GM21360 (cell line): Measurements from ENCODE around the gene MAST2.
"Not testable (repeated sequence)": the region's sequence is repeated elsewhere in the genome, so short reads cannot be mapped to it uniquely, and the experiment has no call there.

Experiments used
- ATAC-seq: cut with Tn5 transposase; IDR thresholded peaks from one replicate; pipeline ENCODE4 v1.9.1; 2021; ENCODE audit warnings: mild to moderate bottlenecking, moderate library complexity; ENCODE audit not compliant: unreplicated experiment

Gene MAST2

GRCh38 chr1:45857101-45857700 lies 53.8 kb downstream of the MAST2 start:
- no peak for ATAC-seq

- ATAC-seq: not testable (repeated sequence)
Measured at GRCh38 chr1:45857755-45858492, 54.5 kb downstream of the MAST2 start.

- ATAC-seq: no peak
Measured at GRCh38 chr1:45859221-45859620, 55.8 kb downstream of the MAST2 start.

GRCh38 chr1:45862008-45862407 lies 58.6 kb downstream of the MAST2 start:
- no peak for ATAC-seq

- ATAC-seq: no peak
Measured at GRCh38 chr1:45863218-45863617, 59.8 kb downstream of the MAST2 start.

- no peak for ATAC-seq
Measured at GRCh38 chr1:45864167-45865106, 61.0 kb downstream of the MAST2 start.

GRCh38 chr1:45867697-45868348 lies 64.4 kb downstream of the MAST2 start:
- ATAC-seq: no peak

GRCh38 chr1:45868861-45869260 lies 65.4 kb downstream of the MAST2 start:
- no peak for ATAC-seq

- ATAC-seq: no peak
Measured at GRCh38 chr1:45870500-45870899, 67.1 kb downstream of the MAST2 start.

GRCh38 chr1:45872173-45872801 lies 68.9 kb downstream of the MAST2 start:
- not testable (repeated sequence) for ATAC-seq

- ATAC-seq: no peak
Measured at GRCh38 chr1:45876000-45876617, 72.7 kb downstream of the MAST2 start.

- ATAC-seq: no peak
Measured at GRCh38 chr1:45877264-45877663, 73.9 kb downstream of the MAST2 start.

- ATAC-seq: no peak
Measured at GRCh38 chr1:45879885-45880598, 76.6 kb downstream of the MAST2 start.

GRCh38 chr1:45880930-45881329 lies 77.5 kb downstream of the MAST2 start:
- ATAC-seq: no peak

- ATAC-seq: no peak
Measured at GRCh38 chr1:45883658-45884057, 80.2 kb downstream of the MAST2 start.

- ATAC-seq: no peak
Measured at GRCh38 chr1:45884700-45885099, 81.3 kb downstream of the MAST2 start.

GRCh38 chr1:45886229-45886628 lies 82.8 kb downstream of the MAST2 start:
- no peak for ATAC-seq

- ATAC-seq: no peak
Measured at GRCh38 chr1:45887156-45887842, 83.9 kb downstream of the MAST2 start.

GRCh38 chr1:45890078-45890477 lies 86.7 kb downstream of the MAST2 start:
- ATAC-seq: no peak
